SU-DHL-6 (cell line): ENCODE data around the gene ACSS1.

Experiments
- EZH2phosphoT487 ChIP-seq: fragments of 200-600 bp; sonication (generic), shearing (Covaris generic); conservative IDR thresholded peaks from 2 replicates; pipeline ENCODE4 v1.6.1; 2018; ENCODE audit warnings: mild to moderate bottlenecking, antibody characterized with exemption, low read length, moderate library complexity, mixed read lengths
- TF ChIP-seq, protein P1 (sequence below): fragments of 200-600 bp; sonication (generic); IDR thresholded peaks from one replicate; pipeline ENCODE4 v1.5.1; 2017; ENCODE audit warnings: antibody characterized with exemption, mild to moderate bottlenecking, low read length, moderate library complexity; ENCODE audit not compliant: insufficient read depth, poor library complexity, severe bottlenecking

- TF ChIP-seq, protein P1, sequence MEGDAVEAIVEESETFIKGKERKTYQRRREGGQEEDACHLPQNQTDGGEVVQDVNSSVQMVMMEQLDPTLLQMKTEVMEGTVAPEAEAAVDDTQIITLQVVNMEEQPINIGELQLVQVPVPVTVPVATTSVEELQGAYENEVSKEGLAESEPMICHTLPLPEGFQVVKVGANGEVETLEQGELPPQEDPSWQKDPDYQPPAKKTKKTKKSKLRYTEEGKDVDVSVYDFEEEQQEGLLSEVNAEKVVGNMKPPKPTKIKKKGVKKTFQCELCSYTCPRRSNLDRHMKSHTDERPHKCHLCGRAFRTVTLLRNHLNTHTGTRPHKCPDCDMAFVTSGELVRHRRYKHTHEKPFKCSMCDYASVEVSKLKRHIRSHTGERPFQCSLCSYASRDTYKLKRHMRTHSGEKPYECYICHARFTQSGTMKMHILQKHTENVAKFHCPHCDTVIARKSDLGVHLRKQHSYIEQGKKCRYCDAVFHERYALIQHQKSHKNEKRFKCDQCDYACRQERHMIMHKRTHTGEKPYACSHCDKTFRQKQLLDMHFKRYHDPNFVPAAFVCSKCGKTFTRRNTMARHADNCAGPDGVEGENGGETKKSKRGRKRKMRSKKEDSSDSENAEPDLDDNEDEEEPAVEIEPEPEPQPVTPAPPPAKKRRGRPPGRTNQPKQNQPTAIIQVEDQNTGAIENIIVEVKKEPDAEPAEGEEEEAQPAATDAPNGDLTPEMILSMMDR = no peak
- TF ChIP-seq EZH2phosphoT487 = no peak
Observed at GRCh38 chr20:24963672-24964505, 94.0 kb downstream of the ACSS1 start.
